SH-SY5Y (cell line): ENCODE data around the gene DMRT2.

Source experiments
- GATA2 ChIP-seq: IDR thresholded peaks from 2 replicates; pipeline ENCODE4 v1.6.1; 2011; ENCODE audit warnings: mild to moderate bottlenecking, low read depth, low read length
- GATA3 ChIP-seq: IDR thresholded peaks from 2 replicates; pipeline ENCODE4 v1.6.1; 2011; ENCODE audit warnings: low read depth, mild to moderate bottlenecking, low read length, moderate library complexity

DMRT2 gene

GRCh38 chr9:1050125-1050895 is at the start of gene DMRT2:
TSS of gene DMRT2 (plus strand) at chr9:1050357. CDS start at chr9:1051614, 1,257 bp downstream.
- no peak for TF ChIP-seq GATA3
- no peak for TF ChIP-seq GATA2

DNA sequence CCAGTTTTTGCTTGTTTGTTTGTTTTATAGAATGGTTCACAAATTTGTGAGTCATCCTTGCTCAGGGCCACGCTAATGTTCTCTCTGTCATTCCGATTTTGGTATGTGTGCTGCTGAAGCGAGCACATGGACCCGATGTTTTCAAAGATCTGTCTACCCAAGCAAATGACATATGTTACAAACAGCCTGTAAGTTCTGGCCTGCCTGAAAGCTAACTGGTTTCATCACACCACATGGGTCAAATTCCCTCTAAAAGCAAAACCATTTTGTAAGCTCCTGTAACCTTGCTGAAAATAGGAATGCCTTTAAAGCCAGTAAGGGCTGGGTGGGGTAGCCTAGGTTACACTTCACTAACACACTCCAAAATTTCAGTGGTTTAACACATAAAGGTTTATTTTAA is 48.3 kb upstream of the DMRT2 start:
- TF ChIP-seq GATA2 = no peak
- TF ChIP-seq GATA3 = no peak

- TF ChIP-seq GATA2 = no peak
- no peak for TF ChIP-seq GATA3
These were observed 47.5 kb upstream of the DMRT2 start for GRCh38 chr9:1002678-1003077.

- TF ChIP-seq GATA2 (no peak), GATA3 (no peak)
These were observed 45.0 kb upstream of the DMRT2 start for GRCh38 chr9:1005043-1005667.

DNA sequence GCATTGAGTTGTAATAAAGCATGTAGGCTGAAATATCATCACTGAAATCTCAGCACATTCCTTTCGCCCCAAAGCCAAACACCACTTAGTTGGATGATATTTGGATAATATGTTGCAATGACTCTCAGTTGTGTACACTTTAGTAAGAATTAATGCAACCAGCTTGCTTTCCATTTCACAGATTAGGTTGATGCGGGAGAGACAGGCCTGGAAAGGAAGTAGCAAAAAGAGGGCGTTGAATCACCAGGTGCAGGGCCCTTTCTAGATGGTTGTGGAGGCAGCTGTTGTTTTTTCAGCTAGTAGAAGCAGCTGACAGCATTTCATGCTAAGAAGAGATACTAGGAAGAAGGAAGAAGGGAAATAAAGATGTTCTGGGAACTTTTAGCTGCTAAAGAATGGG is 42.8 kb upstream of the DMRT2 start:
- TF ChIP-seq GATA3 (no peak), GATA2 (no peak)

DNA sequence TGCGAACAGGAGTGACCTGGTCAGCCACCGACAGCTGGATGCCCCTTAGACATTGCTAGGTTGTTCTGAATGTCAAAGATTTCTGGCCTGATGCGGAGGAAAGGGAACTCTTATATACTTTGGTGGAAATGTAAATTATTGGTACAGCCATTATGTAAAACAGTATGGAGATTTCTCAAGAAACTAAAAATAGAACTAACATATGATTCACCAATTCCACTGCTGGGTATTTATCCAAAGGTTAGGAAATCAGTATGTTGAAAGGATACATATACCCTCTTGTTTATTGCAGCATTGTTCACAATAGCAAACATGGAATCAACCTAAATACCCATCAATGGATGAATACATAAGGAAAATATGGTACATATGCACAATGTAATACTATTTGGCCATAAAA is 41.9 kb upstream of the DMRT2 start:
- TF ChIP-seq GATA2 = no peak
- TF ChIP-seq GATA3 = no peak

- TF ChIP-seq GATA2 (no peak), GATA3 (no peak)
These were observed 41.0 kb upstream of the DMRT2 start for GRCh38 chr9:1009101-1009707.

DNA sequence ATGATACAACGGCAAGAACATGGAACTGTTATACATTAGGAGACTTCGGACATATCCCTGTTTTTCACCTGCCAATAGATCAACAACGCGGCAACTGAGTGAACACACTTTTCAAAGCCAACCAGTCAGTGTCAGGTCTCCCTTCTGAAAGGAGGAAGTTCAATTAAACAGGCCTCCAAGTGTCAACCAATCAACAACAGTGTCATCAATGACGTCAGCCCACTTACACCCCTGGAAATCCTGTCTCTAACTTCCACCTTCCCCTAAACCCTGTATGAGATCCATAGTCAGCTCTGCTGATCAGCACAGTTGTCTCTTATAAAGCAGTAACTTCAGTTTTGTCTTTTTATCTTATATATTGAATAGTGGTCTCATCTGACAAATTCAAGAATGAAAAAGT is 37.1 kb upstream of the DMRT2 start:
- TF ChIP-seq GATA3 (no peak), GATA2 (no peak)

GRCh38 chr9:1014225-1014624 is 35.9 kb upstream of the DMRT2 start:
- no peak for TF ChIP-seq GATA3
- no peak for TF ChIP-seq GATA2

GRCh38 chr9:1014640-1015039 is 35.5 kb upstream of the DMRT2 start:
- TF ChIP-seq GATA2 (no peak), GATA3 (no peak)

GRCh38 chr9:1018121-1018520 is 32.0 kb upstream of the DMRT2 start:
- TF ChIP-seq GATA2 (no peak), GATA3 (no peak)

DNA sequence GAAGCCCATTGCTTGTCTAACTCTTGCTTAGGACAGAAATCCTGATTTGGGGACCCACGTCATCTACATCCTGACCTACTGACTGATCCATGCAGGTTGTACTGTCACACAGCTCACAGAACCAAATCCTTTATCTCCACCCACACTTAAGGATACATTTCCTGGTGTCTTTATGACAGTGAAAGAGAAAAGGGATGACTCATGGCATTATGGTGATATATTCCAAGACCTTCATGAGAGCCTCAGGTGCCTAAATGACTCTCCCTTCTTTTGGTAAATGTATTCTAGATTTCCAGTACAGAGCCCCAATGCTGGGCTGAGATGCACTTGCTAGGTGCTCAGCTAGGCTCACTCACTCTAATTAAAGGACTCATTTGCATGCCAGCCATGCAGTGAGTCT is 26.0 kb upstream of the DMRT2 start:
- TF ChIP-seq GATA3 (no peak), GATA2 (no peak)

GRCh38 chr9:1025131-1025530 is 25.0 kb upstream of the DMRT2 start:
- TF ChIP-seq GATA2 (no peak), GATA3 (no peak)

GRCh38 chr9:1026219-1026618 is 23.9 kb upstream of the DMRT2 start:
- no peak for TF ChIP-seq GATA3
